NCI-H446 treated with DMSO at 0.1 percent for 48 hours (cell line): Measurements from ENCODE around the gene KRT7.

Experiments used
- DNase-seq: peaks from one replicate; lab custom pipeline; 2025; lab: John Stamatoyannopoulos, UW

Gene KRT7

DNA sequence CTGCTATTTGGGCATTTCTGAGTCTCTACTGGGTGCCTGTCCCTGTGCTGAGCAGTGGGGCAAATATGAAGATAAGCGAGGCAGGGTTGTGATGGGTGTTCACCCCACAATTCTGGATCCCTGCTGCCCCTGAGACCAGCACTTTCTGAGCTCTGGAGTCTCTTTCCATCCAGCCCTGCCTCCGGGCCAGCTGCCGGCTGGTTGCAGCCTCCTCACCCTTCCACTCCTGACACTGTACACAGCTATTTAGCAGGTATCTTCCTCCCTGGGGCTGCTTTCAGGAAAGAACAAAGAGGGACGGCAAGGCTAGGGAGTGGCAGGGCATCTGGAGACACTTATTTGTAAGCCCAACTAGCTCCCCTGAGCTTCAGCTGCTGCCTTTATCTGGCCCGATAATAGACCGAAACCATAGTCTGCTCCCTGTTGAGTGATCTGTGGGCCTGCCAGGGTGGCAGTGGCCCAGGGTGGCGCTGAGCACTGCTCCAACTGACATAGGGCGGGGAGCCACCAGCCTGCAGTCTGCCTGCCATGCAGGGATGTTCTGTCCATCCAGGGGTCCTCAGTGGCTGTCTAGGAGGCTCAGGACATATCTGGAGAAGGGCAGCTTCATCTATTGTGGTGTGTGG is 33.6 kb upstream of the KRT7 start:
- no peak for DNase-seq

DNA sequence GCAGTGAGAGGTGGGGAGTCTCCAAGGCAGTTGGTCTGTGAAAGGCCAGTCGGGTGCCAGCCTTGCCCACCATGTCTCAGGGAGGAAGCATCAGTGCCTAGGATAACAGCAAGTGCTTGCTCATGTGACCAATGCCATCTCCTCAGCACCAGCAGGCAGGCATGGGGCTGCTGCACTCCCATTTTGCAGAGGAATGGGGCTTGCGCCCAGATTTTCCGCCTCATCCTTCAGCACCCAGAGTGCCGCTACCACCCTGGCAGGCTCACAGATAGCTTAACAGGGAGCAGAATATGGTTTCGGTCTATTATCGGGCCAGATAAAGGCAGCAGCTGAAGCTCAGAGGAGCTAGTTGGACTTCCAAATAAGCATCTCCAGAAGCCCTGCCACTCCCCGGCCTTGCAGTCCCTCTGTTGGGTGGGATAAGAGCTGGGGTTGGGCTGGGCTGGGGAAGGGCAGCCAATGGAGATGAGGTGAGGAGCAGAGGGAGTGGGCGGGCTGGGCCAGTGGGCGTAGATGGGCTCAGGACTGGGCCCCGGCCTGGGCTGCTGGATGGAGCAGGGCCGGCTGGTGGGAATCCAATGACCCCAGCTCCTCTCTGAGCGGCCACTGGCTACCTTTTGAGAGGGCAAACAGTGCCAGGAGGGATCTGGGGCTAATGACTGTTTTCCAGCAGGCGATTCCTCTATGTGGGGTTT is 32.8 kb upstream of the KRT7 start:
- no peak for DNase-seq

DNA sequence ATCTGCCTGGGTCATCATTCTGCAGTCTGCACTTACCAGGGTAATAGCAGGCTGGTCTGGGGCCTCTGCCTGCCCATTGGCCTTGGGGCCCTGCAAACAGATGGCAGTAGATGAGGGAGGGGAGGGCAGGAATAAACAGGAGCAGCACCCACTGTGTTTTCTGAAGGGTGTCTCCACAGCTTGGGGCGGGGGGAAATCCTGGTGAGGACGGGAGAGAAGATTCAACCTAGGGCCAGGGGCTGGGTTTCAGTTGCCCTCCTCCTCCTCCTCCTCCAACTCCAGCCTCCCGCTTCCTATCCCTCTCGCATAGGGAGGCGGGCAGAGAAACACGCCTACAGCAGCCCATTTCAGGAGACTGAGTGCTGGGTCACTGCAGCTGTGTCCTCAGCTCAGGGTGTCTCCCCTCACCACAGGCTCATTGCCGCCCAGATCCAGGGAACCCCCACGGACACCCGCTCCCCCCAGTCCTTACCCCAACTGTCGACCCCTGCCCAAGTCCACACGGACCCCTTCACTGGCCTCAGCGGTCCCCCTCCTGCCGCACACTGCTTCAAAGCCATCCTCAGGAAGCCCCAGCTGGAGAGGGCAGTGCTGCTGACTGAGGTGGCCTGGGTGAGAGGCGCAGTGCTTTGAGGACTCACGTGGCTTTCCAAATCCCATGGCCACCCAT is 32.1 kb upstream of the KRT7 start:
- no peak for DNase-seq

DNA sequence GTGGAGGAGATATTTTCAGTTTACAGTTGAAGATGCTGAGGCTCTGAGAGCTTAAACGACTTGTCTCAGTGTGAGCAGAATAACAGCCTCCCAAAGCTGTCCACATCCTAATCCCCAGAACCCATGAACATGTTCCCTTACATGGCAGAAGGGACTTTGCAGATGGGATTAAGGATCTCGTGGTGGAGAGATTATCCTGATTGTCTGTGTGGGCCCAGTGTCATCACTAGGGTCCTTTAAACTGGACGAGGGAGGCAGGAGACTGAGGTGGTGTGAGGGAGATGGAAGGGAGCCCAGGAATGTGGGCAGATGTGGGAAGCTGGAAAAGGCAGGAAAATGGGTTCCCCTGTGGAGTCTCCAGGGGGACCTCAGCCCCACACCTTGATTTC is 31.6 kb upstream of the KRT7 start:
- no peak for DNase-seq

DNA sequence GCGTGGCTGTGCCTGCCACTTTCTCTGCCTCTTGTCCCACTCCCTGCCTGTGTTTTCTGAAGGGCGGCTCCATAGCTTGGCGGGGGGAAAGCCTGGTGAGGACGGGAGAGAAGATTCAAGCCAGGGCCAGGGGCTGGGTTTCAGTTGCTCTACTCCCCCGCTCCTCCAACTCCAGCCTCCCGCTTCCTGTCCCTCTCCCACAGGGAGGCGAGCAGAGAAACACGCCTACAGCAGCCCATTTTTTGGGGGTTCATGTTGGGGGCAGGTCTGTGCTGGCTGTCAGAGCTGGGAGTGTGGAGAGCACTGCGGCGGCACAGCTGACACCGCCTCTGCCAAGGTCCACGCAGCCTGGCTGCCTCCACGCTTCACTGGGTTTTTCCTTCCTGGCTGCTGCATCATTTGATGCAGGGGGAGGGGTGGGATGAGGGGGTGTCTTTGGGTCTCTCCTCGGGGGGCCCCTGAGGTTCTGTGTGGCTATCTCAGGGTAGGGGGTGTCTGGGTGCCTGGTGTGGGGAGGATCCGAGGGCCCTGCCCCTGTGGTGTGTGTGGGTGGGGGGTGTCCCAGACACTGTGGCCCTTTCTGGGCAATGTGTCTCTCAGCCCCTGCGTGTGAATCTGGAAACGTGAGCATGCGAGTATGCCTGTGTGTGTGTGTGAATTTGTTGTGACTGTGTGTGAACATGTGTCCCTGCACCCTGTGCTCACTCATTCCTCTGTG is 30.5 kb upstream of the KRT7 start:
- DNase-seq: no peak

DNA sequence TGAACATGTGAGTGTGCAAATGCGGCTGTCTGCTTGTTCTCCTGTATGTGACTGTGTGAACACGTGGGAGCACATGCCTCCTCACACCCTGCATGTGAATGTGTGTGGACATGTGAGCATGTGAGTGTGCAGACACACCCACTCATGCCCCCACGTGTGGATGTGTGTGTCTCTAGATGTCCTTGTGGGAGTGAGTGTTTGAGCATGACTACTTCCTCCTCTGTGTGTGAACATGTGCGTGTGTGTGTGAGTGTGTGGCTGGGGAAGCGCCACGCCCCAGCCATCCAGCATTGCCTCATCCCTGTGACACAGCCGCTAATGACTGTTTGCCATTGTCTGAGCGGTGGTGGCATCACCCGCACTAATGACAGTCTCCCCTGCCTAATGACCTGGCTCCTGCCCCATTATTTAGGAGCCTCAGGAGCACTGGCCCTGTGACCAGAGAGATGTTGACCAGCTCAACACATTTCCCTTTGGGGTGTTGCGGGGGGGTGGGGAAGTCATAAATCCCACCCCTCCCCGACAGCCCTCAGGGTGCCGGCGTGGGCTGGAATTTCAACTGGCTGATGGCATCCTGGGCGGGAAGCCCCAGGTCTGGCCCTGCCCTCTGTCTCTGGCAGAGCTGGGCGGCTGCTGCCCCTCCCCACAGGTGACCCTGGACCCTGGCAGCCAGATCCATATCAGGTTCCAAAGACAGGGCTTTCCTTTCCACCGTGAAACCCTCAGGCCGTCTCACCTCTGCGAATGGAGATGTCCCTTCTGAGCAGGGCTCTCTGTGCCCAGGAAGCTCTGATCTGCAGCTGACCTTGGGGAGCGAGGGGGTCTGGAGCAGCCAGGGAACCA is 29.7 kb upstream of the KRT7 start:
- no peak for DNase-seq

DNA sequence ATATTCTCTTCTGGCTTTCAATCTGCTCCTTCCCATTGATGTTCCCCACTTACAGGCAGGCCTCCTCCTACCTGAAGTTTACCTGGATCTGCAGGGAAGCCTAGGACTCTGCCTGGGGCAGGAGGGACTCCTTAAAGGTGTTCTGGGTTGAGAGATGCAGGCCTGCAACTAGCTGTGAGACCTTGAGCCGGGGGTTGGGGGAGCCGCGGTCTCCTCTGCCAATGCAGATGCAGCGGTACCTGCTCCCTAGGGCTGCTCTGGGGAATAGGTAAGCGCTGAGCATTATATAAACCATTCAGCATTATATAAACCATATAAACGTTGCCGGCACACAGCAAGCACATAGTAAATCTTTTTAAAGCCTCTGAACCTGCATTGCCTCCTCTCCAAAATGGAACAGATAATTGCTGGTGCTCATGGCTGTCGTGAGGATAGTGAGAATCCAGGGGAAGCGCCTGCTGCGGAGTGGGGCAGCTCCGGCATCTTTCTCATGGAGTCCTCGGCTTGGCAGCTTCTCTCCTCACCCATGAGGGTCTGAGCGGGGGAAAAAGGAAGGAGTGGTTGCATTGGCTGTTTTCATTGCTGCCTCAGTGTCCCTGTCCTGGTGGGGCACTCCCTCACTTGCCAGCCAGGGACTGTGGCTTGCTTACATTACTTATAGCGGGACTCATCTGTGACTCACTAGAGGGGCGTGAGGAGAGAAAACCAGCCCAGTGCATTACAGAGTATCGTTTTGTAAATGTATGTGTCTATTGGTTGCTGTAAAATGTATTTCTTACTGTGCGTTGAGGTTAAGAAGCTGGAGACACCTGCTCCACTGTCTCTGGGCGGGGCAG is 28.7 kb upstream of the KRT7 start:
- no peak for DNase-seq

DNA sequence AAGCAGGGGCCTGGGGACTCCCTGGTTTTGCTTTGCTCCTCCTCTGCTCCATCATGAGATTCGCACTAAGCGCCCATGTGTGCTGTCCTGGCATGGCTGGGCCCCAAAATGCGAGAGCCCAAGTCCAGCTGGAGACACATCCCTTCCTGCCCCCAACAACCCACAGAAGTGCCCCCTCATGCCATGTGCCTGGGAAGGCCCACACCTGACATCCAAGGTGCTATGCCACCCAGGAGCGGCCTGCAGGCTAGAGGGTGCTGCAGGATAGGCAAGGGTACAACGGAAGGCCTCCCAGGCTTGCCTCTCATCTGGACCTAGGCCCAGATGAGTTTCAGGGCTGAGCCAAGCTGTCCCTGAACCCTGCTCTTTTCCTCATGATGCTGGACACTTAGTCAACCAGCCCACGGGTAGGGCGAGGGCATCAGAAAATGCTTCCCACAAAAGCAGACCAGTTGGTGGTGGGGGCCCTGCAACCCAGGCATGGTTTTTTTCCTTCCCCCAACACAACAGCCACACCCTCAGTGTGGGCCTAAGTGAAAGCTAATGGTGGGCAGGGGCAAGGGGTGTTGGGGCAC is 28.0 kb upstream of the KRT7 start:
- no peak for DNase-seq

DNA sequence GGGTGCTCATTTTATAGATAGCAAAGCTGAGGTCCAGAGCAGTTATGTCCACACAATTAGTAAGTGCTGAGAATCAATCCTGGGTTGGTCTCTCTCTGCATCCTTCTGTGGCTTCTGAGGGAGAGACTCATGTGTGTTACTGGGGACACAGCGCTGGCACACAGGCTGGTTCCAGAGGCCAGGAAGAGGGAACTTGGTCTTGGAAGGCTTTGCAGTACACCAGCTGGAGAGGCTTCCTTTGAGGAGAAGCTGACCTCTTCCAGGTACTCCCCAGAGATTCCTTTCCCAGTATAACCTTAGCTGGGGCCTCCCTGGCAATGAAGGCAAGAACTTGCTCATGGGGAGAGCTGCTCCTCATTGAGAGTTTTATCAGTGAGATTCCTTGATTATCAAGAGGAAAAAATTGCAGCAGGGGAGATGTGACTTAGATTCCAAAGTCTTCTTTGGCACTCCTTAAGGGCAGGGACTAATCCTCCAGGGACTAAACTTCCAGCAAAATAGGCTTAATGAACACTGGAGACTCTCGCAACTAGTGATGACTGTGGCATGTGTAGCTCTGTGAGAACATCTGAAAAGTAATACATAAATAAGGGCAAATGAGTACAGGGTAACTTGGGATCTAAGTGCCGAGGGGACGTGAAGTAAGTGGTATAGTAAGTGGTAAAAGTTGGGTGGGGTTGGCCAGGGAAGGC is 27.3 kb upstream of the KRT7 start:
- no peak for DNase-seq

DNA sequence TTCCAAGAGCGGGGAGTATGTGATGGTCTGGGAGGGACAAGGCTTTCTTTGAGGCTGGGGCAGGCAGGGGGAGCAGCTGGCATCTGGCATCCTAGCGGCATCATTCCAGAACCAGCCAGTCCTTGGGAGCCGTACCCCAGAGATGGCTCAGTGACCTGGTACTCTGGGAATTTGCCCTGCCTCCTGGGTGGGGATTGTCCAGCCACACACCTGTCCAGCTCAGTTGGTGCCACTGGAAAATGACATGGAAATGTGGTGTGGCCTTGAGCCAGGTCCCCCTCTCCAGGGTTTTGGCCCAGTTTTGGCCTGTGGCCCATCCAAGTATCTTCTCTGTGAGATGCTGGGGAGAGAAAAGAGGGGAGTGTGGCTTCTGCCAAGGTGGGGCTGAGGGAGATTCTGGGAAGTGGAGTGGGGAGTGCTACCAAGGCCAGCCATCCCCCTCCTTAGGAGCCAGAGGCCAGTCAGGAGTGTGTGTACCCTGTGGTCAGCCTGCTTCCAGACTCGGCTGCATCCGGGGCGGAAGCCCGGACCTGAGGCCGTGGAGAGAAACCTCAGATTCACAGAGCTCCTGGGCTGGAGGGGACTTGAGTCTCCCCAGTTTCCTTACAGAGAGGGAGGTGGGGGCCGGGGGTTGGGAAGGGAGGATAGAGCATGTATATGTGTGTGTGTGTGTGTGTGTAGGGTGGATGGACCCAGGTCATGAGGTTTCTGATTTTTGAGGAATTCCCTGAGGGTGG is 26.6 kb upstream of the KRT7 start:
- no peak for DNase-seq

DNA sequence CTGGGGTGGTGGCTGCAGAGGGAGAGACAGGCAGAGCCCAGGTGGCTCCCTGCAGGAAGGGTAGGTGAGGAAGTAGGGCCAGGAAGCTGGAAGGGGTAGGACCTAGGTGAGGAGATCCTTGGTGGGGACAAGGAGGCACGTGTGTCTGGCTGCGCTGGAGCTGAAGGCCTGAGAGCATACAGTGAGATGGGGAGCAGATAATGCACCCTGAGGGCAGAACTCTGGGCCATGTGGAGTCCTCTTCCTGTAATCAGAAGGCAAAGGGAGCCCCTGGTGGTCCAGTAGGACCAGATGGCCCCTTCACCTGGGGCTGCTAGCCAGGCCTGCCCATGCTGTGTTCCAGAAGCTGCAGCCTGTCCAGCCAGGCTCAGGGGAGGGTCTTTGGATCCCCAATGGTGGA is 25.9 kb upstream of the KRT7 start:
- no peak for DNase-seq

DNA sequence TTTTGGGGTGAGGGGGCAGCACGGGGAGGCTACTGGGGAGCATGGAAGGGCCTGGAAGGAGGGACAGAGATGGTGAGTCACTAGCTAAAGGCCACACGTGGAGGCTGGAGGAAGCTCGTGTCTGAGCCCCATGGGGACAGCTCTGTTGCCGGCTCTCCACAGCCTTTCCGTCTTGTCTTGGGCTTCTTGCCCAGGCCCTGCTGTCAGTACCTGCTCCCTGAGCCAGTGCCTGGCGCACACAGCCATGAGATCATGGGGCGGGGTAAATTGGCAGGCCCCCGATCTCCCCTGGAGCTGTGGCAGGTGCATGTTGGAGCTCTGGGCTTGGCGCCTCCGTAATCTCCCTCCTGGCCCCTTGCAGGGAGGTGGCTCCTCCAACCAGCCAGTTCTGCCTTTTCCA is 25.1 kb upstream of the KRT7 start:
- peak; percentile 93 for DNase-seq

DNA sequence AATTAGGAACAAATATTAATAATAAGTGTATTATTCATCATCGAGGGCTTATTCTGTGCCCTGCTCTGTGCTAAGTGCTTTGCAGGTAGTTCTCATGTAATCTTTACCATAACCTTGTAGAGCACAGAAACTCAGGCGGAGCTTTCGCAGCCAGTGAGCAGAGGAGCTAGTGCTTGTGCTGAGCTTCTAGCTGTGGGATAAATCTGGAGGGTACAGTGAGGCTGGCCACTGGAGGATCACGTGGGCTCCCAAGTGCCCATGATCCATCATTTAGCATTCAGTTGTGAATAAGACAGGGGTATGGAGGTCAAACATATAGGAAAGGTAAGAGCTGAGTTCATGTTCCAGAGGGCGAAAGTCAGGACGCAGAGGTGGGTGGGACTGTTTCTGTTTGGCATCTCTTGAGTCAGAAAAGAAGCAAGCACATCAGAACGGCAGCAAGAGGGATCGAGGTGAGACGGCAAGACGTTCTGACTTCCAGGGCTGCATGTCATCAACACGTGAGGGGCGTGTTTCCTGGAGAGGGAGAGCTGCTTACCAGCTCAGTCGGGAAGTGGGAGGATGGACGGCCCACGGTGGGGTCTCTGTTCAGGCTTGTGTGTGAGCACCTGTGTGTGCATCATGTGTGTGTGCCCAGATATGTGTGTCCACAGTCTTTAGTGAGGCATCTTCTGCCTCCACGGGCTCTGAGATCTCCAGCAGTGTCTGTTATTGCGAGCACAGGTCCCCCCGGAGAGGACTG is 24.4 kb upstream of the KRT7 start:
- no peak for DNase-seq

DNA sequence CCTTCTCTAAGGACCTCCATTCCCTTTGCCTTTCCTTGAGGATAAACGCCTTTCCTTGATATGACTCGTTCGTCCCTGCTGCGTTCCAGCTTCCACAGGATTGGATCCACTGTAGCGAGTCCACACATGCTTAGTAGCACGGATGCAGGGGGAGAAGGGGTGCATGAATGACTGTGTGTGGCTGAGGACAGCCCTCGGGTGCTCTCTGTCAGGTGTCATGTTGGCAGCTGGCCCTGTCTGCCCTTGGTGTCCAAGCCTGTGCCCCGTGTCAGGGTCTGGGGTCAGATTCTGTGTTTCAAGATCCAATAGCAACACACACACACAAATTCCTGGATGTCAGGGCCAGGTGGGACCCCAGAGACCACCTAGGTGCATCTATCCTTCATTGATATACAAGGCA is 23.7 kb upstream of the KRT7 start:
- DNase-seq: no peak

DNA sequence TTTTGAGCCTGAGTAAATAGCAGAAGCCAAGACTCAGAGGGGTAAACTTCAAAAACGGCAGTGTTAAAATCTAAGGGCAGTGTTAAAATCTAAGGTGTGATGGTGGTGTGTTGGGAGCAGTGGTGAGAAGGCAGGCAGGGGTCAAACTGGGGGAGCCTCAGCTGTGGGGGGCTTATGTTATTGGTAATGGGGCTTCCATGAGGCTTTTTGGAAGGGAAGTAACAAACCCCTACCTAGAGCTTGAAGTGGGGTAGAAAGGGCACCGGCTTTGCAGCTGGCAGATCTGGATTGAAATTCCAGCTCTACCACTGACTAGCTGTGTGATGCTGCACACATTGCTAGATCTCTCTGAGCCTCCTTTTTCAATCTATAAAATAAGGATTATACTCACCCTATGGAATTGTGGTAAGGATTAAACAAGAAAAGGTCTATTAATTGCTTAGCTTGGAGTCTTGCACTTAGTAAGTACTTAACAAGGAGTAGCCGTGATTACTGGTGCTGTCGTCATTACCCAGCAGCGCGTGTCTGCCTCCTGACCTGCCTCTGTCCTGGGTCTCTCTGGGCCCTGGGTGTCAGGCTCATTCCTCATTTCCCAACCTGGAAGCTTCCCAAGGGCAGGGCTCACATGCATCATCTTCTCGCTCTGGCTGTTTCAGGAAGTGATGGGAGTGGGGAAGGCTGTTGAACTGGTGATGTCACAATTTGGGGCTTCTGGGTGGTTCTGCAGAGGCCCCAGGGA is 22.7 kb upstream of the KRT7 start:
- no peak for DNase-seq

DNA sequence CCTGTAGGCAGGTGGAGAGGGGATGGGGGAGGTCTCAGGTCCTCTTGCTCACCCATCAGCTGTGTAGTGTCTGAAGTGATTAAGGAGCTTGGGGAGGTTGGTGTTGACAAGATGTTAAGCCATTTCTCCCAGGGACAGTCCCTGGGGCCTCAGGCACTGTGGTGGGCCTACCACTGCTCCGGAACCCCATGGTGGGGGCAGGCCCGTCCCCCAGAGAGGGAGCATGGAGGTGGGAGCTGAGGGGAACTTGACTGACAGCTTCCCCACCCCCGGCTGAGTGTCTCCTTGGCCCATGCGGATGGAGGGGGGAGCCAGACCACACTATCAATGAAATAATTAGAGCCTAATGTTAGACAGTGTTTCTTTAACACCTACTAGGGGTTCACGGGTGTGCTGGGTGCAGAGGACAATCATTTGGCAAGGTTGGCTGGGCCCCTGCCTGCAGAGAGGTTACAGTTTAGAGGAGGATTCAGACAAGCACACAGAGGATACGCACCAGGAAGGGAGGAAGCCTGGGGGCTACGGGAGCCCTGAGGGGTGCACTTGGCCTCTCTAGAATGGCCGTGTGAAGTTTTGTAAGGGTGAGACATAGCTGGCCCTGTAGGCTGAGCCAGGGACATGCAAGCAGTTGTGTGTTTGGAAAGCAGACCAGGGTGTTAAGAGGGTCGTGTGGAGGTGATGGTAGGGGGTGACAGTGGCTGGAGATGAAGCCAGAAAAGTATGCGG is 22.0 kb upstream of the KRT7 start:
- no peak for DNase-seq
